Measurements from ENCODE around the gene SPOCK2. TPM values are rescaled to one million over a fixed set of nuclear protein-coding genes. Genes with fewer than 3 reads are reported as not detected.

SPOCK2 gene
- total and polyA plus RNA-seq, 2 of the 13 experiments (the other 11 are each of a cell fraction or from before 2014, with no cell fraction given): 8.6 to 30.6 TPM

DNA sequence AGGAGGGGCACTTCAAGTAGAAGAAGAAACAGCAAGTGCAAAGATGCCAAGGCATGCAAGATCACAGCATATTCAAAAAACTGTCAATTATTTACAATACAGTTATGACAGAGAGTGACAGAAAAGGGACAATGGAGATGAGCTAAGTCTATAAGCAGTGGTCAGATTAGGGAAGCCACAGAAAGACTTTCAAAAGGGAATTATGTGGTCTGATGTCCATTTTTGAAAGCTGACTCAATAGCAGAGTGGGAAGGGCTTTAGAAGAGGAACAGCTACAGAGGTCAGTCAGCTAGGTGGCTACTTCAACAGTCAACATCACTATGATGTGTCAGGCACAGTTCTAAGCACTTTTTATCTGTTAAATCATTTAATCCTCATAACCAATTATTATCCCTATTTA, 45.2 kb upstream of the SPOCK2 start:
- H3K4me3 ChIP-seq (replicated peaks in 1 of 3; ENCODE audit: insufficient read depth in 1 of 3, low read depth in 2 of 3, low read length in 3 of 3): no peak overlapping the region
- peaks cover 0 to 3% of the 10 kb centered on the region in 2 experiments; a peak in 3 of 5 replicates for H3K36me3 ChIP-seq (replicated peaks in 1 of 2; ENCODE audit: control insufficient read depth in 1 of 2, insufficient read depth in 2 of 2, low read length in 2 of 2)
- no peak overlapping the region for H2AFZ ChIP-seq (ENCODE audit: low read length)
- FAIRE-seq: no peak
- no peaks in the 10 kb centered on the region for H4K20me1 ChIP-seq (ENCODE audit: insufficient read depth, low read length)
- H3K79me2 ChIP-seq (ENCODE audit: insufficient read depth, low read length): no peaks in the 10 kb centered on the region
- ATAC-seq: no peak
- TF ChIP-seq CENPT (CRISPR knock-in tag; IDR thresholded peaks at IDR 0.05; ENCODE audit: low read depth) (no peak), TOPORS (CRISPR knock-in tag; IDR thresholded peaks at IDR 0.05) (no peak), ASH2L (IDR thresholded peaks at IDR 0.05; ENCODE audit: insufficient read length, low read depth, low read length) (no peak), RORA (CRISPR knock-in tag; IDR thresholded peaks at IDR 0.05) (no peak), CHCHD3 (CRISPR knock-in tag; IDR thresholded peaks at IDR 0.05) (no peak), RAD51 (IDR thresholded peaks at IDR 0.05; ENCODE audit: borderline replicate concordance) (no peak), ZNF547 (CRISPR knock-in tag; IDR thresholded peaks at IDR 0.05) (no peak), SP1 (IDR thresholded peaks at IDR 0.05) (no peak), SP1 (CRISPR knock-in tag; IDR thresholded peaks at IDR 0.05) (no peak), POLR2AphosphoS2 (IDR thresholded peaks at IDR 0.05; ENCODE audit: low read depth, low read length) (no peak), ZNF407 (CRISPR knock-in tag; IDR thresholded peaks at IDR 0.05; ENCODE audit: not compliant biosample characterization) (no peak), ZIK1 (CRISPR knock-in tag; IDR thresholded peaks at IDR 0.05; ENCODE audit: borderline replicate concordance, low read depth) (no peak), ZNF749 (CRISPR knock-in tag; IDR thresholded peaks at IDR 0.05; ENCODE audit: borderline replicate concordance) (no peak), PAF1 (CRISPR knock-in tag; IDR thresholded peaks at IDR 0.05) (no peak), ETS1 (CRISPR knock-in tag; IDR thresholded peaks at IDR 0.05) (no peak), IRF9 (CRISPR knock-in tag; IDR thresholded peaks at IDR 0.05; ENCODE audit: borderline replicate concordance) (no peak), ZNF562 (CRISPR knock-in tag; IDR thresholded peaks at IDR 0.05; ENCODE audit: borderline replicate concordance) (no peak)
- H3K4me2 ChIP-seq (ENCODE audit: low read depth, low read length): no peak overlapping the region
- no TSS peak for BruUV-seq (replicated peaks)
- no peak overlapping the region for H3K9ac ChIP-seq (ENCODE audit: insufficient read depth, low read depth, low read length)
- H3K27ac ChIP-seq (ENCODE audit: extremely low read length, insufficient read depth, low read length): no peak overlapping the region
- intact Hi-C loops (cut with micrococcal nuclease; ENCODE audit: unreplicated experiment) (no loop called here), in situ Hi-C loops (cut with HindIII; ENCODE audit: extremely low pct_ligation_motif_present, low pct_unique_long_range_greater_than_20kb) (no loop called here)
- no peaks in the 10 kb centered on the region for H3K9me3 ChIP-seq (ENCODE audit: low read length)
- no peaks in the 10 kb centered on the region for H3K27me3 ChIP-seq (ENCODE audit: control insufficient read depth in 1 of 2, insufficient read depth in 2 of 2, low read length in 2 of 2)
- CTCF ChIA-PET (ENCODE audit: low intra/inter-chr PET ratio, low total read pairs): no interaction called here
- POLR2A ChIA-PET: no interaction called here
- no peaks in the 10 kb centered on the region for H3K4me1 ChIP-seq (ENCODE audit: insufficient read depth, low read length)
- peak; percentile 18 for DNase-seq (ENCODE audit: low spot score)

Data from HepG2 (cell line).